HG03521 (cell line): ENCODE results near the gene ACAD11.
"Not testable (repeated sequence)": the region's sequence is repeated elsewhere in the genome, so short reads cannot be mapped to it uniquely, and the experiment has no call there.

Experiments used
- ATAC-seq: cut with Tn5 transposase; IDR thresholded peaks from one replicate; pipeline ENCODE4 v1.9.1; 2021; ENCODE audit warnings: mild to moderate bottlenecking, moderate library complexity; ENCODE audit not compliant: unreplicated experiment

The ACAD11 gene

DNA sequence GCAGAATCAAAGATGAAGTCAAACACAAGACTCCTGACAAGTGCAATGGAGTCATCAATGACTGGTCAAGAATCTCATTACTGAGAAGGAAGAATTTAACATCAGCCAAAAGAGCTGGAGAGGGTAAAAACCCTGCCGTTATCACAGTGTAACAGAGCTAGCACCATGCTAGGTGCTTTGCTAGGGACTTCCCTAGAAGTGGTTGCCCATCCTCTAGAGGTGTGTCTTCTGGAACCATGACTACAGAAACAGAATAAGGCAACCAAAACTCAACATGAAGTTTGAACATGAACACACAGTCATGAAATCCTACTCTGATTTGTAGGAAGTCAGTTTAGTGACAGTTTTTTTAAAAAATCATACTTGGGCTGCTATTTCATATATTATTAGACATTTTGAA, 9.5 kb downstream of the ACAD11 start:
- ATAC-seq = no peak

DNA sequence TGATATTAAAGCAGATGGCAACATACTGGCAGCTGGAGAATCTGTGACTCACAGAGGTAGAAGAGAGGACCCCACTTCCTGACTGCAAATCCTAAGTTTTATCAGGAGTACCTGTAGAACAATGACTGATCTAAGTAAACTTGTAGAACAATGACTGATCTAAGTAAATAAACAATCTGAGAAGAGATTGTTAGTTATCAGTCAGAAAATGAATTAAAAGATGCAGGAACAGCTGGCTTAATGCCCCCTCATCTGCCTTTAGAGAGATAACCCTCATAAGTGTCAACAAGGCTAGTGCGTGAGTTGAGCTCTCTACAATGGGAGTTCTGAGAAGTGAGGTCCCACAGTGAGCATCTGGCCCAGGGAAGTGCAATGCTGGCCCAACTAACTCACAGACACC, 14.6 kb downstream of the ACAD11 start:
- no peak for ATAC-seq

DNA sequence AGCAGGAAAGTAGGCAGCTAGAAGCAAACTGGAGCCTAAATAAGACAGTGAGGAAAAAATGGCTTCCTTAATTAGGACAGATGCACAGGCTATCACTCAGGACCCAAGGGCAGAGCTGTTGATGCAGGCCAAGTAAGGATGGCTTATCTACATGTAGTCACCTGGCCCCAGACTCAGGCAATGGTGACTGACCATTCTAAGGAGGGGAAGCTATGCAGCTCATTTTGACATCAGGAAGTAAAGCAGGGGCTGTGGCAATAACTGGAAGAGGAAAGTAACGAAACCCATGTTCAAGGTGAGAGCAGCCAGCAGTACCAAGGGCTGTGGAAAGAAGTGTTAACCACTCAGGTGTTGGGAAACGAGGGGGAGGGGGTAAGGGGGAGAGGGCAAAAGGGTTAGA, 16.2 kb downstream of the ACAD11 start:
- no peak for ATAC-seq

DNA sequence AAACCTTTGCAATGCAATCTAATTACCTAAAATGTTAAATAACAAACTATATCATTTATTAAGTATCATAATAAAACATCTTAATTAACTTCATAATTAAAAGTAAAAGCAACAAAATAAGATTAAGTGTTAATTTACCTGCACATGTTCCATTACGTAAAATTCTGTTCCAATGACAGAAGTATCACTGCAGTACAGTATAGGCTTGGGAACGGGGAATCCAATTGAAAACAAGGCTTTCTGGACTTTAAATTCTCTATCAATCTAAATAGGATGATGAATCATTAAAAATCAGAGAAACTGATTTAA, 17.1 kb downstream of the ACAD11 start:
- no peak for ATAC-seq

DNA sequence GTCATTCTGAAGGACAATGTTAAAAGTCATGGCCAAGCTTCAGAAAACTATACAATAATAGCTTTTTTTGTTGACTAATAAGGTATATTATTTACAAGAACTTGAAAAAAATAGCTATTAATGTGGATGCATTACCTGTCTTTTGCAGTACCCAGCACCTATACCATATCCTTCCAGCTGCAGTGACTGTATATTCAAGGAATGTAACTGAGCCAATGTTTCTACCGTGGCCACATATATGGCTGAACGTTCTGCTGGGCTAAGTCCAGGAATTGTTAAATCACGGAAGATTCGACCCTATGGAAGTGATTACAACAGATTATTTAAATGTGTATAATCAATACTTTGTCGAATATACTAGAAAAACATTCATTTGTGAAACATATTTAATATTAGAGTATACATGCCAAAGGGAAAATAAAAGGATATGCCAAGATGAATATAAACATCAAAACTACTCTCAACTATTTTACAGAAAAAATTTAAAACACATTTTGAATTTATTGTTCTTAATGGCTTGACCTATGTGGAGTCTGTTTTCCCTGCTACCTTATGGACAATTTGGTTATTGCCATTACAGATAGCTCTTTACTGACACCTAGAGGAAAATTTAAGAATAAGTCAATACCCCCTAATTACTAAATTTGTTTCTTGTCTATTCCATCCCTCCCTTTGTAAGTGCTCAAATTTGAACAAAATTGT, 17.6 kb downstream of the ACAD11 start:
- no peak for ATAC-seq

DNA sequence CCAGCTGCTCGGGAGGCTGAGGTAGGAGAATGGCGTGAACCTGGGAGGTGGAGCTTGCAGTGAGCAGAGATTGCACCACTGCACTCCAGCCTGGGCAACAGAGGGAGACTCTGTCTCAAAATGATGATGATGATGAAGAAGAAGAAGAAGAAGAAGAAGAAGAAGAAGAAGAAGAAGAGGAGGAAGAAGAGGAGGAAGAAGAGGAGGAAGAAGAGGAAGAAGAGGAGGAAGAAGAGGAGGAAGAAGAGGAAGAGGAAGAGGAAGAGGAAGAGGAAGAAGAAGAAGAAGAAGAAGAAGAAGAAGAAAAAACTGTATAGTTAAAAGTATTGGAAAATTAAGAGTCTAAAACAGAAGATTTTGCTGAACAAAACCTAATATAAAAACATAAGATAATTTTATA, 18.2 kb downstream of the ACAD11 start:
- ATAC-seq = not testable (repeated sequence)

DNA sequence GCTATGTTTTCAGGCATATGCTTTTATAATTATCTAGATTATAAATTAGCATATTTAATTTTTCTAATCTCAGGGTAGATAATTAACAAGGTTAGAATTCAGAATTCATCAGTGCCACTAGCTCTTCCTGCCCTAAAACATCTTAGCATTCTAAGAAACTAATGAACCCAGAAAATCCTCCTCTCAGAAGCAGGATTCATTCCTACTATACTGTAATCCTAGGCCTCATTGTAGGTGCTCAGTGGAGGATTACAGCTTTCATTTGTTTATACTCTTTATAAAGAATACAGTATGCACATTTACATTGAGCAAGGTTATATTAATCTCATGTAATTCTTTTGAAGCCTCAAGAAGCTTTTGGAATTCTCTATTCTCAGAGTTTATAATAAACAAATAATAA, 20.9 kb downstream of the ACAD11 start:
- no peak for ATAC-seq

DNA sequence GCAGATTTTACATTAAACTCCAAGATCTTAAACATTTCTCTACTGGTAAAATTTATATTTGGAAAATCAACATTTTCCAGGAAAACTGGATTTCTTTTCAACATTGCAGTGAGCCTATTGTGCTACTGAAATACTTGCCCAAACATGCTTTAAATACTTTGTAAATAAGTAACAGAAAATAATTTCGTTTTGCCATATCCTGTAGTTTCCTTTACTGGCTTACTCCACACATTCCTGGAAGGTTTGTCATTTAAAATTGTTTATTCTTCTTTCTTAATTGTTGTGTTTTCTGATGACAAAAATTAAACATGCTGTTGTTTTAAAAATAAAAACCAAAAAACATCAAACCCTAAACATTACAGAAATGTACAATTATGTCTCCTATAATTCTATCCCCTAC, 22.0 kb downstream of the ACAD11 start:
- no peak for ATAC-seq

DNA sequence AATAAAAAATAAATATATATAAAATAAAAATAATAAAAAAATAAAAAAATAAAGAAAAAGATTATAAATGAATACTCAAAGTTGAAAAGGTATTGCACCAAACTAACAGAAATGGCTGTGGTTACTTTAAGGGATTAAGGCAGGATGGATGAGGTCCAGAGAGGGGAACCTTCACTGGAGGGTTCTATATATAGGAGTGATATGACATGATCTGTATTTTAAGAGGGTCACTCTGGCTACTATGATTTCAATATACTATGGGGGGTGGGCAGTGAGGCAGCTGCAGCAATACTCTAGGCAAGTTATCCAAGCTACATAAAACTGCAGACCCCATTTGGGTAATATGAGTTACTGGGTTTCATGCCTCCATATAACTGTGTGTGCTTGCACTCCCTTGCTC, 24.6 kb downstream of the ACAD11 start:
- no peak for ATAC-seq

DNA sequence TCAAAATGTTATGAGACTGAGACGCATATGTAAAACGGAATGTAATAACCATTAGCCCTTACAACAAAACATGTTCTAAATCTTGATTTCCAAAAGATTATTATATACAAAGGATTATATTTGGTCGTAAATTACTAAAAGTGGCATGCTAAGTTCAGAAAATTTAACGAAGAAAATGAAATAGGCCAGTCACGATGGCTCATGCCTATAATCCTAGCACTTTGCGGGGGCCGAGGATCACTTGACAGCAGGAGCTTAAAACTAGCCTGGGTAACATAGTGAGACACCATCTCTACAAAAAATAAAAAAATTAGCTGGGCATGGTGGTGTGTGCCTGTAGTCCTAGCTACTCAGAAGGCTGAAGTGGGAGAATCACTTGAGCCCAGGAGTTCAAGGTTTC, 29.0 kb downstream of the ACAD11 start:
- no peak for ATAC-seq

DNA sequence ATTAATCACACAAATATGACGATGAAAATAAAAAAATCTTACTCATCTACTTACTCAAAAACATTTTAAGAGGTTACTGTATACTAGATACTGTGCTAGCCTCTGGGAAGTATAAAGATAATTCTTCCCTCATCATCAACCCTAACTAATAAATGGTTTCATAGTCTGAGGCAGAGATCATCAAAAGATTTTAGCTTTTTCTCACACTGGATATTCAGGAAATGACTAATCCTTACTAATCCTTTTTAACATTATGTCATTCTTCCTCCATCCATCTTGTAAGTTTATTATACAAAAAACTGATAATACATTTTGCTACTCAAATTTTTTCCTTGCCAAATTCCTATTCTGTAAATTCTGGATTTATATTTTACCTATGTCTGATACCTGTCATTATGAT, 29.7 kb downstream of the ACAD11 start:
- no peak for ATAC-seq

DNA sequence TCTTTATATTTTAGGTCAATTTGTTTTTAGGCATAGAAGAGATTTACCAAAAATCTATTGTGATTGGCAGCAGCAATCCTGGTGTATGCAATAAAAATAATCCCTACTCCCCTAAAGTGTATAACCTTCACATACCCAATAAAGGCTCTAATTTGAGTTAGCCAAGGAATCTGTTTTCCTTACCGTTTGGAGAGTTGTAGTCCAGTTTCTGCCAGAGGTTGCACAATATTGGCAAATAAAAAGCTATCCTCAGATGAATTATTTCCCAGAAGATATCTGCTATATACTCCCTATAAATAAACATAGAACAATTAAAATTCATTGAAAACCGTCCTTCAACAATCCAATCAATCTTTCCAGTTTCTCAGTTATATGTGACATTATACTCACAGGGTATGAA, 31.5 kb downstream of the ACAD11 start:
- no peak for ATAC-seq

DNA sequence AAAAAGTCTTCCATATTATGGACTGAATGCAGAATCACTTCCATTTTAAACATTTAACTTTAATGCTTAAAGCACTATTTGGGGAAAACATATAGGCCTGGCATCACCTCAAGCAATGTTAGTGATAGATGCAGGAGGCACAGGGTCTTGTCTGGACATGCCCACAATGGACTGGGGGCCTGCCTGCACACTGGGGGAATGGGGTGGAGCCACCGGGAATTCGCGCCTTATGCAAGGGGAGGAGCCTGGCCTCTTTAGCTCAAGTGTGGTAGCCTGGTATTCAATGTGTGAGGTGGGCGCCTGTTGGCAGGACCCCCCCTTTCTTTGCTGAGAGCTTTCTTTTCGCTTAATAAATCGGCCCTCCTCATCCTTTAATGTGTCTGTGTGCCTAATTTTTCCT, 32.7 kb downstream of the ACAD11 start:
- ATAC-seq = no peak

DNA sequence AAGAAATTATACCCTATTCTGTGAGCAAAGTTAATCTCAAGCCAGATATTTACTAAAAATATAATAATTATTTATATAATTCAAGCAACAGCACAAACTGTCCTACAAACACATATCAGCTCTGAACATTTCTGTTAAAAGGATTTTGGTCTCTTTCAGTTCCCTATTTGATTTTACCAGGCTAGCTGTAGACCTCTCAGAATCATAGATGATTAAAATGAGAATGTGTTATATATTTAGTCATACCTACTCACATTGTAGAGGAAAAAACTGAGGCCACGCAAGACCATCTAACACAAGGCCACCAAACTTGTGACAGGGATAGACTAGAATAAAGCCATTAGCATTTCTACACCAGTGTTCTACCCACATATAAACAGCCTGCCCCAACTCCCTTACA, 34.0 kb downstream of the ACAD11 start:
- ATAC-seq = peak; percentile 75

DNA sequence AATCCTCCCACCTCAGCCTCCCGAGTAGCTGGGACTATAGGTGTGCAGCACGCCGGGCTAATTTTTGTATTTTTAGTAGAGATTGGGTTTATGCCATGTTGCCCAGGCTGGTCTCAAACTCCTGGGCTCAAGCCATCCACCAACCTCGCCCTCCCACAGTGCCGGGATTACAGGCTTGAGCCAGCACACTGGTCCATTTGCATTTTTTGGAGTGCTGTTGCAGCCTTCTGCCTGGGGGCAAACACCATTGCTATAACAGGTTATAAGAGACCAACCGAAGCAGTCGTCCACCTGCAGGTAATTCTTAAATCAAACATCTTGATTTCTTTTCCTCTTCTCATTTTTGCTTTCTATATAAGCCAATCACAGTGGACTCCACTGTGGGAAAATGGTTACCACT, 34.8 kb downstream of the ACAD11 start:
- no peak for ATAC-seq

DNA sequence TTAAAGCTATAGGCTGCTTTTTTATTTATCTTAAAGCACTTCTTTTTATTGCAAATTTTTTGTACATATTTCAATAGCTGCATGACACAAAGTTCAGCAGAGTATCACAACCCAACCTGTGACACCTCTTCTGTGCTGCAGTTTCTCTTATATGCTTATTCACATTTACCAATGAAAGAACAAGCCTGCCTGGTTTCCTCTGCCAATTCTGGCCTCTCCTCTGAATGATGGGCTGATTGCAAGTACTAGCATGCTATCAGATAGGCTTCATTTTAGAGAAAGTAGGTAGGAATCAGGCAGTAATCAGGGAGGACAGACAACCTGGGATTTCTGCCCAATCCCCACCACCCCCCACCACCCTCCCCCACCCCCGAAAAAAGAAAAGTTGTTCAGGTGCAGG, 36.0 kb downstream of the ACAD11 start:
- ATAC-seq = no peak

DNA sequence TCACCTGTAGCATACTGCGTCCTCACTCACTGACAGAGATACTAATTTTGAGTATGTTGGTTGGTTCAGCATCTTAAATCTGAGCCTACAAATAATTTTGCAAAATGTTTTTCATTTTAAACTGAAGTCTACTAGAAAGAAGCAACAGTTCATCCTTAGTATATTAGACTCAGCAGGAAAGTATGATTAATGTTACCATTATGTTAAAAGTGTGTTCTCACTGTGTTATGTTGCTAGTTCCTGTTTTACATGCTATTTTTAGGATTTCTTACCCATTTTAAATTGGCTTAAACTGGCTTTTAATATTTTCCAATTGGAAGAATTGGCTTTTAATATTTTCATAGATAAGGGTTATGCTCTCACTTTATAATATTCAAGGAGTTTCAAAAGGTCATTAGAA, 36.8 kb downstream of the ACAD11 start:
- no peak for ATAC-seq

DNA sequence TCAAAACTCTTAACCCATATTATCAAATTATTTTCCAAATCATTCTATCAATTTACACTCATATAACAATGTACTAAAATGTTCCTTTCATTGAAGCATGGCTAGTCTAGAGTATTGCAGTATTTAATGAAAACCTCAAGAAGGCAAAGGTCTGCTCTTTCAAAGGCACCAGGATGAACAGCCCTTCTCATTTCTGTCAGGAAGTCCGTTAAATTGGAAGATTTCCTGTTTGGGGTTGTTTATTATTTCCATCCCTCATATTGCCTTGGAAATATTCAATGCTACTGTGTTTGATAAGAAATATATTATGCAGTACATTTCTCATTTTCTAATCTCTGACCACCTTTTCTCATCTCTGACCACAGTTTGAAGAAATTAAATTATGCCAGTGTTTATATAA, 37.5 kb downstream of the ACAD11 start:
- ATAC-seq = no peak

DNA sequence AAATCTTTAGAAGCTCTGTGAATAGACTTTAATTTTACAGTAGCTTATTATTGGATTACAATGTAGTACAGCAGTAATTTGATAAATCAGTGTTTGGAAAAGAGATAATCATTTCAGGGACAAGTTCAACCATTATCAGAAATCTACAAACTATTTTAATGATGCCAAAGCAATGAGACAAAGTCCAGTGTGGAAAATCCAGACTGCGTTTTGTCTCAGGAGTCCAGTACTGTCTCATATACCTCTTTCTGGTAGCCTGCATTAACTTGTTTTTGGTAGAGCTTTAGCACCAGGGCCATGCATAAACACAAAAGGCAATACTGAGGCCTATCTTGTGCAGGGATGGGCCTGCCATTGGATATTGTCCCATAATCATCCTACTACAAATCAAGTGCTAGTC, 42.8 kb downstream of the ACAD11 start:
- no peak for ATAC-seq

DNA sequence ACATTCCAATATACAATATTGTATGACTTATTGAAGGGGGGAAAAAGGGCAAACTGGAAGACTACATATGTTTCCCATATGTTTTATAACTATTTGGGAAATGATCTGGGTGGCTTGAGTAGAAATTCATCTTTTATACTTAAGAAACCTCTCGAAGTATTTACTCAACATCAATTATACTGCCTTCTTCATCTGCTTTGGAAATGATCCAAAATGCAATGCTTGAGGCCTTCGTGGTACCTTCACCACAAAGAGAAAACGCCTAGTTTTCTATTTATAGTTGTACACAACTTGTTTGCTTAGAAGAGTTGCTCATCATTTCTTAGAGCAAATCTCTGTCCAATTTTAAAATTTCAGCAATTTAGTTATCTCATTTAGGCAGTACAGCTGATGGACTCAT, 43.7 kb downstream of the ACAD11 start:
- no peak for ATAC-seq

DNA sequence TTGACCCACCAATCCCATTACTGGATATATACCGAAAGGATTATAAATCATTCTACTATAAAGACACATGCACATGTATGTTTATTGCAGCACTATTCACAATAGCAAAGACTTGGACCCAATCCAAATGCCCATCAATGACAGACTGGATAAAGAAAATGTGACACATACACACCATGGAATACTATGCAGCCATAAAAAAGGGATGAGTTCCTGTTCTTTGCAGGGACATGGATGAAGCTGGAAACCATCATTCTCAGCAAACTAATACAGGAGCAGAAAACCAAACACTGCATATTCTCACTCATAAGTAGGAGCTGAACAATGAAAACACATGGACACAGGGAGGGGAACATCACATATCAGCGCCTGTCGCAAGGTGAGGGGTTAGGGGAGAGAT, 44.3 kb downstream of the ACAD11 start:
- ATAC-seq = not testable (repeated sequence)

DNA sequence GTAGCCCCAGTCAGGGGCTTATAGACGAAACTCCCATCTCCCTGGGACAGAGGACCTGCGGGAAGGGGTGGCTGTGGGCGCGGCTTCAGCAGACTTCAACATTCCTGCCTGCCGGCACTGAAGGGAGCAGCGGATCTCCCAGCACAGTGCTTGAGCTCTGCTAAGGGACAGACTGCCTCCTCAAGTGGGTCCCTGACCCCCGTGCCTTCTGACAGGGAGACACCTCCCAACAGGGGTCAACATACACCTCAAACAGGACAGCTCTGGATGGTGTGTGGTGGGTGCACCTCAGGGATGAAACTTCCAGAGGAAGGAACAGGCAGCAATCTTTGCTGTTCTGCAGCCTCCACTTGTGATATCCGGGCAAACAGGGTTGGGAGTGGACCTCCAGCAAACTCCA, 53.0 kb downstream of the ACAD11 start:
- ATAC-seq = not testable (repeated sequence)

DNA sequence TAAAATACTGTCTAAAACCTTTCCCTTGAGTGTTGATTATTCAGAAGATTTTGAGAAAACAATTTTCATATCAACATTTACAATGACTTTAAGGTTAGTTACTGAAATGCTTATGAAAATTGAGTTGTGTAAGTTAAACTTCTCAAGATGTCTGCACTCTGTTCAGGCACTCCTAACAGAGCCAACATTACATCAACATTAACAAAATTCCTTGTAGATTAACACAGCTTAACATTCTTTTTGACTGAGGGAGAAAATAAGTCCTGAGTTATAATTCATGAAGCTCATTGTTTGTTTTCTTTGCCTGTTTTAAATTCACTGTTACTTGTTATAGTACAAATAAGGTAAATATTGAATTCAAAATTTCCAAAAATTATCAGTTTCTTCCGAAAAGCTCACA, 53.5 kb downstream of the ACAD11 start:
- no peak for ATAC-seq

DNA sequence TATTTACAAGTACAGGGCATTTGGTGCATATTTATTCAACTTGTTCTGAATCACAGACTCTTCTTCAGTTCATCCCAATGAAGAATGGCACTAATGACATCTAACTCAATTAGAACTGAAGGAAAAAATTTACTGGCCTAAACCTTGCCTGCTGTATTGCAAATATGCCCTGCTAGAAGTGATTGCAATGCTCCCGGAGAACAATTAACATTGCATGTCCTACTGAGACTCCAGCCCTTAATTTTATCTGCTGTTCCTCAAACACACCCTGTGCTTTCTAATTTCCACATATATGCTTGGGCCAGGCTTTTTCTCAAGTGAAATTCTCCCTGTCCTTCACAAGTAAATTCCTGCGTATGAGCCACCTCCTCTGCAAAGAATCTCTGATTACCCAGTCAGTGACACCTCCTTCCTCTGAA, 54.2 kb downstream of the ACAD11 start:
- no peak for ATAC-seq
